SK-N-MC (cell line): ENCODE measurements around the gene TMEM174.

Source experiments
- DNase-seq: peaks from one replicate; pipeline ENCODE4 v3.0.0-alpha.2; 2011; ENCODE audit warnings: low read depth, low spot score
- H3K27ac ChIP-seq: fragments of 200-600 bp; sonication (generic); 2 replicates; pipeline ENCODE4 v1.5.1; 2016; ENCODE audit warnings: mixed run types
- H3K36me3 ChIP-seq: fragments of 200-600 bp; sonication (generic); 2 replicates; pipeline ENCODE4 v1.6.1; 2017; ENCODE audit warnings: antibody characterized with exemption, low read length, mixed read lengths; ENCODE audit not compliant: insufficient read depth
- H3K4me3 ChIP-seq: fragments of 200-600 bp; sonication (generic); 2 replicates; pipeline ENCODE4 v1.5.1; 2016
- H3K9ac ChIP-seq: fragments of 200-600 bp; sonication (generic); 2 replicates; pipeline ENCODE4 v1.8.0; 2017; ENCODE audit warnings: mixed run types, mixed read lengths; ENCODE audit not compliant: insufficient read length
- H3K9me3 ChIP-seq: fragments of 200-600 bp; sonication (generic); 2 replicates; pipeline ENCODE4 v1.6.1; 2017; ENCODE audit warnings: low read depth, mild to moderate bottlenecking, antibody characterized with exemption, low read length, moderate library complexity, mixed read lengths
- EZH2 ChIP-seq: fragments of 200-600 bp; sonication (generic); IDR thresholded peaks from one replicate; pipeline ENCODE4 v1.6.1; 2017; ENCODE audit warnings: antibody characterized with exemption
- FOXP2 ChIP-seq: optimal IDR thresholded peaks from 2 replicates; pipeline ENCODE3; 2011; ENCODE audit warnings: mild to moderate bottlenecking, moderate library complexity; ENCODE audit not compliant: insufficient read depth; ENCODE audit errors: extremely low read length, control extremely low read depth
- POLR2AphosphoS5 ChIP-seq: IDR thresholded peaks from 2 replicates; pipeline ENCODE4 v1.6.1; 2012; ENCODE audit warnings: mild to moderate bottlenecking, low read depth, low read length, borderline replicate concordance

Gene TMEM174

GRCh38 chr5:73135021-73135420 is 38.0 kb upstream of the TMEM174 start:
- Histone ChIP-seq H3K4me3 (no peak overlapping the region), H3K36me3 (no peaks in the 10 kb centered on the region), H3K9me3 (no peaks in the 10 kb centered on the region), H3K9ac (no peak overlapping the region), H3K27ac (no peak overlapping the region)
- TF ChIP-seq POLR2AphosphoS5 (no peak), EZH2 (no peak), FOXP2 (no peak)
- no peak for DNase-seq

- no peak overlapping the region for H3K27ac ChIP-seq
- H3K9ac ChIP-seq: no peak overlapping the region
- DNase-seq: no peak
- no peaks in the 10 kb centered on the region for H3K9me3 ChIP-seq
- TF ChIP-seq FOXP2 (no peak), POLR2AphosphoS5 (no peak), EZH2 (no peak)
- no peak overlapping the region for H3K4me3 ChIP-seq
- no peaks in the 10 kb centered on the region for H3K36me3 ChIP-seq
Measured at GRCh38 chr5:73135429-73136054, 37.5 kb upstream of the TMEM174 start.

DNA sequence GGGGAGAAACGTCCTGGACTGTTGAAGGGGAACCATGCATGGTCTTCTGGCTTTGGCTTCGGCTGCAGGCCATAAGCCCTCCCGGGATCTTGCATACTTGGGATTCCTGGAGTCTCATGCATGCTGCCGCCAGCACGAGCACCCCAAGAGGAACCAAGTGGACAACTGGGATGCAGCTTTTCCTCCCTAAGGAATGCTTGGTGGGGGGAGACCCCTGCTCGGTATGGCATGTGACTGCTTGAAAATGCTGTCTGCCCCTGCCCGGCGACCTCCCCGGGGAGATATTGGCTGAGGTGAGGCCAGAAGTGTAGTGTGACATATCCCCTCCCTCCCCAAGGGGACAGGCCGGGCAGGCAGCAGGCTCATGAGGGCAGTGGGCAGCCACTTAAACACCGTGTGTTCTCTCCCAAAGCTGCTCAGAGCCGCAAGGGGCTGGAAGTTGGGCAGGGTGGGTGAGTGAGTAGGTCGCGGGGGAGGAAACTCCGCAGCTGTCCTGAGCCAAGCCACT is 36.9 kb upstream of the TMEM174 start:
- H3K27ac ChIP-seq: no peak overlapping the region
- no peak overlapping the region for H3K4me3 ChIP-seq
- no peak for DNase-seq

DNA sequence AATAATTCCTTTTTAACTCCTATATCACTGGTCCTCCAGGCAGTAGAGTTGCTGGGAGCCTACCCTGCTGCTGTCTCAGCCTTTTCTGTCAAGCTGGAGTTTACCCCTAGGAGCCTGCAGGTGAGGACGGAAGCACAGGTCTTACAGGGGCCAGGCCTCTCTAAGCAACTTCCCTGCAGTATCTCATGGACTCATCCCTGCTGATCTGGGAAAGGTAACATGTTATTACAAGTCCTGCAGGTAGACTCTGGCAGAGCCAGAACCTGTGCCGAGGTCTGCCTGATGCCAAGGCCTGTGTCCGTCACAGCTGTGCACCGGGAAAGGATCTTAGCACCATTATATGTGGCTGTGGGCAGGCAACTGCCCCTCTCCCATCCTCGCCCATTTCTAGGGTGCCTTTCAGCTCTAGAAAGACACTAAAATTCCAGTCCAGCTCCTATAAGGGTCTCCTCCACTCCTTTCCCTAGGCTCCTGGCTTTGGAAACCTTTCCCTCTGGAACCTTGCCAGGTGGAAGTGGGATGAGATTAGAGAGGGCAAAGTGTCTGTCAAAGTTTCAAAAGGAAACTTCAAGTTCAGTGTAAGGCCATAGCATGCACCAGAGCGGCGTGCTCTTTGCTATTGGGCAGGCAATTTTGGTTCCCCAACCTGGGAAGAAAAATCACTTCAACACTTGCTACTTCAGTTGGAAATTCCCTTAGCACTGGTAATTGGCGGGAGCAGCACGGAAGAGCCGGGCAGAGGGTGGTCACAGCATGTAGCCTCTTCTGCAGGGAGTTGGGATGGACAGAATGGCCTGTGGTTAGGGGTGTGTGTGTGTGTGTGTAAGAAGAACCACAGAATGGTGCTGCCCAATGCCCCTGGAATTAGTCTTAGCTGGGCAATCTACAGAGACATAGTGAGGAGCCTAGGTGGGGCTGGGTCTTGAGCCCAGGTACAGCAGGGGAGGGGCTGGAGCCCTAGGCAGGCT is 35.1 kb upstream of the TMEM174 start:
- no peaks in the 10 kb centered on the region for H3K36me3 ChIP-seq
- H3K4me3 ChIP-seq: no peak overlapping the region
- TF ChIP-seq EZH2: no peak
- no peak overlapping the region for H3K27ac ChIP-seq
- H3K9ac ChIP-seq: no peak overlapping the region
- no peak for DNase-seq
- no peaks in the 10 kb centered on the region for H3K9me3 ChIP-seq

More for the DNA sequence above, 36.9 kb upstream of the TMEM174 start:
- Histone ChIP-seq H3K36me3 (no peaks in the 10 kb centered on the region), H3K9me3 (no peaks in the 10 kb centered on the region), H3K9ac (no peak overlapping the region)
- TF ChIP-seq POLR2AphosphoS5: no peak
- no peak for TF ChIP-seq FOXP2
- TF ChIP-seq EZH2: no peak

DNA sequence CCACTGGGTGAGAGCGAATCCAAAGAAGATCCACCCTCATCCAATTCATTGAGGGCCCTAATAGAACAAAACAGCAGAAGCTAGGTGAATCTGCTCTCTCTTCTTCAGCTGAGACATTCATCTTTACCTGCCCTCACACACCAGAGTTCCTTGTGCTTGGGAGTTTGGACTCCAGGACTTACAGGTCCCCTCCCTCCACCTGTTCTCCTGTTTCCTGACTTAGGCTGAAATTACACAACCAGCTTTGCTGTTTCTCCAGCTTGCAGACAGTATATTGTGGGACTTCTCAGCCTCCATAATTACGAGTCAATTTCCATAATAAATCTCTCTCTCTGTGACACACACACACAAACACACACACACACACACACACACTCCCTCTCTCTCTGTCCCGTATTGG is 33.5 kb upstream of the TMEM174 start:
- Histone ChIP-seq H3K4me3 (no peak overlapping the region), H3K9me3 (no peaks in the 10 kb centered on the region), H3K9ac (no peak overlapping the region), H3K36me3 (no peaks in the 10 kb centered on the region), H3K27ac (no peak overlapping the region)
- no peak for TF ChIP-seq POLR2AphosphoS5
- no peak for TF ChIP-seq EZH2
- no peak for TF ChIP-seq FOXP2
- no peak for DNase-seq

GRCh38 chr5:73140801-73141200 is 32.2 kb upstream of the TMEM174 start:
- no peak for DNase-seq
- Histone ChIP-seq H3K36me3 (no peaks in the 10 kb centered on the region), H3K27ac (no peak overlapping the region), H3K9ac (no peak overlapping the region), H3K9me3 (no peaks in the 10 kb centered on the region), H3K4me3 (no peak overlapping the region)
- TF ChIP-seq FOXP2 (no peak), POLR2AphosphoS5 (no peak), EZH2 (no peak)

DNA sequence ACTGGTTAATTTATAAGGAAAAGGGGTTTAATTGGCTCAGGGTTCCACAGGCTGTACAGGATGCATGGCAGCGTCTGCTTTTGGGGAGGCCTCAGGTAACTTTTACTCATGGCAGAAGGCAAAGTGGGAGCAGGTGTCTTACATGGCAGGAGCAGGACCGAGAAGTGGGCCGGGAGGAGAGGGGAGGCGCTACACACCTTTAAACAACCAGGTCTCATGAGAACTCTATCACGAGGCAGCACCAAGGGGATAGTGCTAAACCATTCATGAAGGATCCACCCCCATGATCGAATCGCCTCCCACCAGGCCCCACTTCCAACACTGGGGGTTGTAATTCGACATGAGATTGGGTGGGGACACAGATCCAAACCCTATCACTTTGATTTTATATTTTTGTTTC is 31.0 kb upstream of the TMEM174 start:
- no peak for TF ChIP-seq POLR2AphosphoS5
- DNase-seq: no peak
- H3K4me3 ChIP-seq: no peak overlapping the region
- no peak overlapping the region for H3K27ac ChIP-seq
- H3K36me3 ChIP-seq: no peaks in the 10 kb centered on the region
- H3K9me3 ChIP-seq: no peaks in the 10 kb centered on the region
- no peak overlapping the region for H3K9ac ChIP-seq

GRCh38 chr5:73143716-73144115 is 29.3 kb upstream of the TMEM174 start:
- Histone ChIP-seq H3K9me3 (no peaks in the 10 kb centered on the region), H3K27ac (no peak overlapping the region), H3K9ac (no peak overlapping the region), H3K4me3 (no peak overlapping the region), H3K36me3 (no peaks in the 10 kb centered on the region)
- no peak for TF ChIP-seq FOXP2
- no peak for TF ChIP-seq EZH2
- no peak for TF ChIP-seq POLR2AphosphoS5
- DNase-seq: no peak
